ENCODE measurements around the gene ANO3.

ANO3 gene

DNA sequence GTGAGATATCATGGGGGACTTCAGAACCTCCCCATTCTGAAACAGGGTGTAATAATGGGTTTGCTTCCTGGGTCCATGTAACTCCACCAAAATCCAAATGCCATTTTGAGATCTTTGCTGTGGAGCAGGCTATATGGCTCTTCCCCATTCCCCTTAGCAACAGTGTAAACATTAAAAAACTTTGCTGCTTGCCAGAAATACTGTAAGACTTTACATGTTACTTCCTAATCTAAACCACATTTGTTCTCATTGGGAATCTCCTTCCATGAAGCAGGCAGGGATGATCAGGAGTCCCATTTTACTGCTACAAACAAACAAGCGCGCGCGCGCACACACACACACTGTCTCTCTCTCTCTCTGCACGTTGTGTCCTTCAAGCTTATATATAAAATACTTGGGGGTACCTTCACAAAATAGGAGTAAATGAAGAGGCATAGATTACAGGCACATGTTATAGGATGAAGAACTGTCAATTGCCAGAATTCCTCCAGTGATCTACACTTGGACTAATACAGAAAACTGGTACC lies 86.5 kb downstream of the ANO3 start:
- no peak overlapping the region for H3K4me3 ChIP-seq (ENCODE audit: low read depth, low read length)
- TF ChIP-seq, protein P1, sequence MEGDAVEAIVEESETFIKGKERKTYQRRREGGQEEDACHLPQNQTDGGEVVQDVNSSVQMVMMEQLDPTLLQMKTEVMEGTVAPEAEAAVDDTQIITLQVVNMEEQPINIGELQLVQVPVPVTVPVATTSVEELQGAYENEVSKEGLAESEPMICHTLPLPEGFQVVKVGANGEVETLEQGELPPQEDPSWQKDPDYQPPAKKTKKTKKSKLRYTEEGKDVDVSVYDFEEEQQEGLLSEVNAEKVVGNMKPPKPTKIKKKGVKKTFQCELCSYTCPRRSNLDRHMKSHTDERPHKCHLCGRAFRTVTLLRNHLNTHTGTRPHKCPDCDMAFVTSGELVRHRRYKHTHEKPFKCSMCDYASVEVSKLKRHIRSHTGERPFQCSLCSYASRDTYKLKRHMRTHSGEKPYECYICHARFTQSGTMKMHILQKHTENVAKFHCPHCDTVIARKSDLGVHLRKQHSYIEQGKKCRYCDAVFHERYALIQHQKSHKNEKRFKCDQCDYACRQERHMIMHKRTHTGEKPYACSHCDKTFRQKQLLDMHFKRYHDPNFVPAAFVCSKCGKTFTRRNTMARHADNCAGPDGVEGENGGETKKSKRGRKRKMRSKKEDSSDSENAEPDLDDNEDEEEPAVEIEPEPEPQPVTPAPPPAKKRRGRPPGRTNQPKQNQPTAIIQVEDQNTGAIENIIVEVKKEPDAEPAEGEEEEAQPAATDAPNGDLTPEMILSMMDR (IDR thresholded peaks at IDR 0.05; ENCODE audit: low read depth, low read length) = no peak

DNA sequence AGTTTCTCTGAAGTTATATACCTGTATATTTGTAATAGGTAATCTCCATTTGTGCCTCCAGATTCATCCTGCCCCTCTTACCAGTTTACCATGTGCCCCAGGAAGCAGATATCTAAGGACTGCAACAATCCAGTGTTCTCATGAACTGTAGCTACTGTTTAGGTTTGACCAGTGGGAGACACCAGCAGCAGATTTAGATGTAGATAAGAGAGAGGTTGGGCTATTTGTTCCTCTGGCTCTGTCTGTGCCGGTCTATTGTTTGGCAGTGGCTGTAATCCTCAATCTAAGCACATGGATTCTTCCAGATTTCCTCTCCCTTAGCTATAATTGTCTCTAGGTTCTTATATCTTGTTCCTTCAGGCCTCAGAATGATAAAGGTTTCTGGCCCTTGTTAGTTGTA lies 88.4 kb downstream of the ANO3 start:
- no peak overlapping the region for H3K4me3 ChIP-seq (ENCODE audit: low read depth, low read length)
- TF ChIP-seq, protein P1 (IDR thresholded peaks at IDR 0.05; ENCODE audit: low read depth, low read length) = no peak

DNA sequence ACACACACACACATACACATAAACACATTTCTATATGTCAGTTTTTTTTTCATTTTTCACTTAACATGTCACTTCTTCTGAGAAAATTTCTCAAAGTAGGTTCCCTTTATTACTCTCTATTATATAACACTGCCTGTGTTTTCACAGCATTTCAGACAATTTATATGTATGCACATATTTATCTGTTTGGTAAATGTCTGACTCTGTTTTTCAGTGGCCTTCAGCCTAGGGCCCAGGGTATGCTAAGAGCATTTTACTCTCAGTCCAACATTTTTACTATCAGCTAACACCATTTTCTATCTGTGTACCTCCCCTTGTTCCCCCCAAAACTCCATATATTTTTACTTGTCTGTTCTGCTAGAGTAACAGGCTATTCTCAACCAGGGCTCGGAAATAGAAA lies 92.3 kb downstream of the ANO3 start:
- H3K4me3 ChIP-seq (ENCODE audit: low read depth, low read length) = no peak overlapping the region
- TF ChIP-seq, protein P1 (IDR thresholded peaks at IDR 0.05; ENCODE audit: low read depth, low read length) = no peak

DNA sequence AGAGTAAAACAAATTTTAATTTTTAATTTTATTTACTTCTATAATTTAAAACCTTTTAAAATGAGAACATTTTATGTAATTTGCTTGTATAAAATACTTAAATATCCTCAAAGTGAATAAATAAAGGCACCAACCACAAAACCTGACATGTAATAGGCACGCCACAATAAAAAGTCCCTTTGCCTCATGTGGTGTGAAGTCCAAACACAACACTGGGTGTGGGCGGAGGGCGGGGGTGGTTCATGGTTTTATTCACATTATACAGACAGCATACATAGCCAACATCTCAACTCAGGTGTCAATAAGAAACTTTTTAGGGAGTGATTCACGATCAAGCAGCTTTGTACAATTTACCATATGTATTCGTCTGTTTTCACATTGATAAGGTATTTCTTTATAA lies 107.9 kb downstream of the ANO3 start:
- TF ChIP-seq, protein P1 (IDR thresholded peaks at IDR 0.05; ENCODE audit: low read depth, low read length) = no peak
- no peak overlapping the region for H3K4me3 ChIP-seq (ENCODE audit: low read depth, low read length)

DNA sequence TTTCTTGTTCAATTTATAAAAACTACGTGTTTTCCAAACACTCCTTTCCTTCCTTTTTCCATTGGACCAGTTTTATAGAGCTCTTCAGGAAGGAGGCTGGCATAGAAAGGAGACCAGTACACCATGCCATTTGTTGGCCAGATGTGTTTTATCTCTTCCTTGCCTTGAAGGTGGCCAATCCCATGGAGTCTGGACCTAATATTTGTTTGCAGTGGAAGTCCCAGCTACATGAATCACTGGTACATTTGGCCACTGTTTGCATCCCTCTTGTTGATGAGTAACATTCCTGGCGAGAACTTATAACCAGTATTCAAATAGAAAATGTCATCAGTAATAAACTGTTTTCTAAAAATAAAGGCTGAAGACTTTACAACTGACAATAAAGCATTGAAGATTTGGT lies 110.2 kb downstream of the ANO3 start:
- H3K4me3 ChIP-seq (ENCODE audit: low read depth, low read length) = no peak overlapping the region
- TF ChIP-seq, protein P1 (IDR thresholded peaks at IDR 0.05; ENCODE audit: low read depth, low read length) = no peak

DNA sequence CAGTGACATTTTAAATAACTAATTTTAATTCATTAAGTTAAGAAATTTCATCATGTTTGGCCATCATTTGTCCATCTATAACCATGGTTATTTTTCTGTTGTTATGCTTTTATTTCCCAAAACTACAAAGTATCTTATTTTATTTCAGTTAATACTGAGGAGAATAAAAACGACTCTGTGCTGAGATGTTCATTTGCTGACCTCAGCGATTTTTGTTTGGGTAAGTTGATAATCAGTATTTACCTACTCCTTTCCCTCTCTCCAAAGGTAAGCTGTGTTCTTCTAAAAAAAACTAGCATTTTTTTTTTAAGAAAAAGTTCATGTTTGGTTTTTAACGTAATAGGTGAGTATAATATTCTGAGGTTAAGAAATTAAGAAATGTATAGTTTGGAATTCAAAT lies 111.7 kb downstream of the ANO3 start:
- TF ChIP-seq, protein P1 (IDR thresholded peaks at IDR 0.05; ENCODE audit: low read depth, low read length) = no peak
- H3K4me3 ChIP-seq (ENCODE audit: low read depth, low read length) = no peak overlapping the region

DNA sequence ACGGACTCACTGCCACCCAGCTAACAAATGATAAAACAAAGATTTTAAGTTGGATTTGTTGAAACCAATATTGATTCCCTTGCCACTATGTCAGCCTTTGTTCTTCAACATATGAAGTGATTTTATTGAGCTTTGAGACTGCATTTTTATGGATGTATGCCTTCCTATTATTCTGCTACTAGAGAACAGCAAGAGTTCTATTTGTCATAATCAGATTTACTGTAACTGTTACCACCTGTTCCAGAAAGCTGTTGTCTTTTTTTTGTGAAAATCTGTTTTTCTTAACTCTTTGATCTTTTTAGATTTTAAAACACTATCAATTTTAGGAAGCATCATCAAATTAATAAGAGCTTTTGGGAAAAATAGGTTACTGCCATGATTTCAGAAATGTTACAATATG lies 125.7 kb downstream of the ANO3 start:
- TF ChIP-seq, protein P1 (IDR thresholded peaks at IDR 0.05; ENCODE audit: low read depth, low read length) = no peak
- no peak overlapping the region for H3K4me3 ChIP-seq (ENCODE audit: low read depth, low read length)

All from WI38 (cell line).